ELF-1 (cell line): ENCODE results near the gene SMIM24.
A peak's percentile ranks its signal among the peaks of the same experiment; 100 is the strongest.

Experiments
- DNase-seq: peaks from one replicate; pipeline ENCODE4 v3.0.0-alpha.2; 2016; ENCODE audit warnings: low read depth, low spot score

Gene SMIM24

DNA sequence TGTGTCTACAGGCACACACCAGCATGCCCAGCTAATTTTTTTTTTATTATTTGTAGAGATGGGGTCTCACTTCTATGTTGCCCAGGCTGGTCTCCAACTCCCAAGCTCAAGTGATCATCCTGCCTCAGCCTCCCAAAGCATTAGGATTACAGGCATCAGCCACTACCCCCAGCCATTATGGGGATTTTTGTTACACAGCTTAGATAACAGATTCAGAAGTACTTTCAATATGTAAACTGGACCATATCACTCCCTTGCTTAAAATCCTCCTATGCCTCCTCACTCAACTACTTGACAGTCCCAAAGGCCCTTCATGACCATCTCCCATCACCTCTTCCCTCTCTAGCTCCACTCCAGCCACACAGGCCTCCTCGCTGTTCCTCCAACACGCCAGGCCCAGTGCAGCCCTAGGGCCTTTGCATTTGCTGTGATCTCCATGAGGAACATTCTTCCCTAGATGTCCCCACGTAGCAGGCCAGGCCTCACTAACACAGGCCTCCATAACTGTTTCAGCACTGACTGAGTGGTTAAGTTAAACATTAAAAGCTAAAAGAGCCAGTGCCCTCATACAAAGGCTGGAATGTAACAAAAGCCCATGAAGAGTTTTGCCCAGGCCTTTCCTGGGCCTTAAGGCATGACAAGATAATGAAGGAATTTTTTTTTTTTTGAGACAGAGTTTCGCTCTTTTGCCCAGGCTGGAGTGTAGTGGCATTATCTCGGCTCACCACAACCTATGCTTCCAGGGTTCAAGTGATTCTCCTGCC lies 17.6 kb upstream of the SMIM24 start:
- no peak for DNase-seq

GRCh38 chr19:3496392-3497273 lies 16.3 kb upstream of the SMIM24 start:
- DNase-seq: no peak

GRCh38 chr19:3494559-3494958 lies 14.2 kb upstream of the SMIM24 start:
- no peak for DNase-seq

- peak; percentile 65 for DNase-seq
These were observed 13.7 kb upstream of the SMIM24 start for GRCh38 chr19:3494051-3494450.

DNA sequence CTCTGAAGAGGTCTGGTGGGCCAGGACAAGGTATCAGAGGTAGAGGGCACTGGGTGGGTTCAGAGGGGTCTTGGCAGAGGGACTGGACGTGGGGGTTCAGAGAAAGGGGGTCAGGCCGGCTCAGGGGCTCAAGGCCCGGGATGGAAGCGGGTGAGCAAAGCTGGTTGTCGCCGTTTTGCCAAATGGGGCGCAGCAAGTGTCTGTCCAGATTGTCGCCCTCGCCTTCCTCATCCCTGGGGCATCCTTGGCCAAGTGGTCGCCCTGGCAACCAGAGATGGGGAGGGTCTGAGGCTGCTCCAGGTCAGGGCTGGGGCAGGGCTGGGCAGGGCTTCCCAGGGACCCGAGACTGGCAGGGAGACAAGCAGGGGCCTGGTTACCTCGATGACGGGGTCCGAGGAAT lies 13.3 kb upstream of the SMIM24 start:
- DNase-seq: no peak

GRCh38 chr19:3492919-3493318 lies 12.6 kb upstream of the SMIM24 start:
- DNase-seq: no peak

DNA sequence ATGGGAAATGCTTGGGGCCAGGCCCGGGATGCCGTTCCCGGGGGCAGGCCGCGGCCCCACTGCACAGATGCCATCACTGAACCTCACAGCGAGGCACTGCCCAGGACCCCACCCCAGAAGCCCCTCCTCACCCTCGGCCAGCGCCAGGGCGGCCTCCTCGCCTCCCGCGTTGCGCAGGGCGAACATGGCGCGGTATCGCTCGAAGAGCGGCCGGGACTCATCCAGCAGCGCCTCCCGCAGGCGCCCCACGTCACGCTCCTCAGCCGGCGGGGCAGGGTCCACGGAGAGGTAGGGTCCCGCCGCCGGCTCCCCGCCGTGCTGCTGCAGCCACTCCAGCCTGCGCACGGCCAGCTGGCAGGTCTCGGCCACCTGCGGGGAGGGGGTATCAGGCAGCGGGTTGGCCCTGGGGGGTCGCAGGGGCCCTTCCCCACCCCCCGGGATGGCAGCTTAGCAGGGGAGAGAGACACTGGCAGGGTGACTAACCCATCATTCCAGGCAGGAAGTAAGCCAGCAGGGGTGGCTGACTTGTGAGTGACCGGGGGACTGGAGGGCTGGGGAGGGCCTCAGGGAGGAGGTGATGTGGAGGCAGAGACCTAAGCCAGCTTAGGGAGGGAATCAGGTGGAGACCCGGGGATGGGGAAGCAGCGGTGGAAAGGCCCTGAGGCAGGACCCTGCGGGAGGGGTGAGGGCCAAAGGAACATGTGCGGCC lies 12.0 kb upstream of the SMIM24 start:
- DNase-seq: no peak

DNA sequence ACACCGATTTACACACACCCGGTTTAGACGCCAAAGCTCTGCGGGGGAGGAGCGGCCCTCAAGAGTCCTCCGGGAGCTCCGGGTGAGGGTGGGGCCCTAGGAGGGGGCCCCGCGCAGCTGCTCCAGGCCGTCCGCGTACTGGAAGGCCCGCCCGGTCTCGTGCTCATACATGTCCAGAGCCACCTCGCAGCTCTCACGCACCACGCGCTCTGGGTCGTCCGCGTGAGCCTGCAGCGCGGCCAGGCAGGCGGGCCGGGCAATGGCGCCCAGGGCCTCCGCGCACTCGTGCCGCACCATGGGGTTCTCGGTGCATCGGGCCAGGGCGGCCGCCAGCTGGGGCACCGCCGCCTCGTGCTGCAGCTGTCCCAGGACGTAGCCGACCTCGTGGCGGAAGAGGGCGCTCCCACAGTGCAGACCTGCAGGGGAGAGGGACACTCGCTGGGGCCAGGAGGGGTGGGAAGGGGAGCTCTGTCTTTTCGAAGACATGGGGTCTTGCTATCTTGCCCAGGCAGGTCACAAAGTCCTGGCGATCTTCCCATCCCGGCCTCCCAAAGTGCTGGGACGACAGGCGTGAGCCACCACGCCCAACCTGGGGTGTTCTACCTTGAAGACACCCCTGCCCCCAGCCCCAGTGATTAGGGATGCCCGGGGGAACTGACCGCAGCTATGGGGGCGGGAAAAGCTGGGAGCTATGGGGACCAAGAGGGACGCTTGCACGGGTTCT lies 11.2 kb upstream of the SMIM24 start:
- no peak for DNase-seq

DNA sequence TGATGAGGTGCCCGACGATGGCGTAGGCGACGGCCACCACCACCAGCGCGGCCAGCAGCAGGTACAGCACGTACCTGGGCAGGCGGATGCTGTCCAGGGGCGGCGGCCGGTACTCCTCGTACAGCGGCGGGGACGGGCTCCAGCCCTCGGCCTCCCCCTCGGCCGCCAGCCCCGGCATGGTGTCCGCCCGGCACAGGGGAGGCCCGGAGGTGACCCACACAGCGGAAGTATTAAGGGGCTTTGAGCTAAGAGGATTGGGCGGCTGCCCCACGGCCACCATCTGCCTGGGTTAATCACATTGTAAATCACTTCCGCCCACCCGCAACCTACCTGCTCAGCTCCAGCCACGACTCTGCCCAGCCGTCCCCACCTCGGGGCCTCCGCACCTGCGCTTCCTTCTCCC lies 2.9 kb upstream of the SMIM24 start, which contains the start of gene SMIM44:
Gene SMIM44 (minus strand): TSS at position 216 of the 403 bp plus-strand sequence. CDS start 38 bp downstream, at position 178.
- no peak for DNase-seq

GRCh38 chr19:3482507-3483225 lies 2.3 kb upstream of the SMIM24 start:
- DNase-seq: no peak

- no peak for DNase-seq
These were observed 1.1 kb upstream of the SMIM24 start for GRCh38 chr19:3481241-3482090.

DNA sequence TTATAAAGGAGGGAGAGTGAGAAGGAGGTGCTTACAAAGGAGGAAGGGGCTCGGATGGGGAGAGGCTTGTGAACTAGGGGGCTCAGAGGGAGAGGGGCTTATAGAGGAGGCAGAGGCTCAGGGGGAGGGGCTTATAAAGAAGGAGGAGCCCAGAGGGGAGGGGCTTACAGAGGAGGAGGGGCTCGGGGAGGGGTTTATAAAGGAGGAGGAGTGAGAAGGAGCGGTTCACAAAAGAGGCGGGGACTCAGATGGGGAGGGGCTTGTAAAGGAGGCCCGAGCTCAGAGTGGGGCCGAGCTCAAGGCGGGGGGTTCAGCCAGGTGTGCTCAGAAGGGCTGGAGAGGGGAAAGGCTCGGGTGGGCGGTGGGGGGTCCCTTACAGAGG lies 500 bp downstream of the SMIM24 start:
- no peak for DNase-seq

DNA sequence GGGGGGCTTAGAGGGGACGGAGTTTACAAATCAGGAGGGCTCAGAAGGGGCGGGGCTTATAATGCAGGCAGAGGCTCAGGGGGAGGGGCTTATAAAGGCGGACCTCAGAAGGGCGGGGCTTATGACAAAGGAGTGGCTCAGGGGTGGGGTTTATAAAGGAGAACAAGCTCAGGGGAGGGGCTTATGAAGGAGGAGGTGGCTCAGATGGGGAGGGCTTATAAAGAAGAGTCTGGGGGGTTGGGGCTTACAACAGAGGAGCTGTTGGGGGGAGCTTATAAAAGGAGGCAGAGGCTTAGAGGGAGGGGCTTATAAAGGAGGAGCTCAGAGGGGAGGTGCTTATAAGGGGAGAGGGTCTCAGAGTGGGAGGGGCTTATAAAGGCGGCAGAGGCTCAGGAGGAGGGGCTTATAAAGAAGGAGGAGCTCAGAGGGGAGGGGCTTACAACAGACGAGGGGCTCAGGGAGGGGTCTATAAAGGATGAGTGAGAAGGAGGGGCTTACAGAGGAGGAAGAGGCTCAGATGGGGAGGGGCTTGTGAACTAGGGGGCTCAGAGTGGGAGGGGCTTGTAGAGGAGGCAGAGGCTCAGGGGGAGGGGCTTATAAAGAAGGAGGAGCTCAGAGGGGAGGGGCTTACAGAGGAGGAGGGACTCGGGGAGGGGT lies 1.0 kb downstream of the SMIM24 start:
- peak; percentile 50 for DNase-seq

DNA sequence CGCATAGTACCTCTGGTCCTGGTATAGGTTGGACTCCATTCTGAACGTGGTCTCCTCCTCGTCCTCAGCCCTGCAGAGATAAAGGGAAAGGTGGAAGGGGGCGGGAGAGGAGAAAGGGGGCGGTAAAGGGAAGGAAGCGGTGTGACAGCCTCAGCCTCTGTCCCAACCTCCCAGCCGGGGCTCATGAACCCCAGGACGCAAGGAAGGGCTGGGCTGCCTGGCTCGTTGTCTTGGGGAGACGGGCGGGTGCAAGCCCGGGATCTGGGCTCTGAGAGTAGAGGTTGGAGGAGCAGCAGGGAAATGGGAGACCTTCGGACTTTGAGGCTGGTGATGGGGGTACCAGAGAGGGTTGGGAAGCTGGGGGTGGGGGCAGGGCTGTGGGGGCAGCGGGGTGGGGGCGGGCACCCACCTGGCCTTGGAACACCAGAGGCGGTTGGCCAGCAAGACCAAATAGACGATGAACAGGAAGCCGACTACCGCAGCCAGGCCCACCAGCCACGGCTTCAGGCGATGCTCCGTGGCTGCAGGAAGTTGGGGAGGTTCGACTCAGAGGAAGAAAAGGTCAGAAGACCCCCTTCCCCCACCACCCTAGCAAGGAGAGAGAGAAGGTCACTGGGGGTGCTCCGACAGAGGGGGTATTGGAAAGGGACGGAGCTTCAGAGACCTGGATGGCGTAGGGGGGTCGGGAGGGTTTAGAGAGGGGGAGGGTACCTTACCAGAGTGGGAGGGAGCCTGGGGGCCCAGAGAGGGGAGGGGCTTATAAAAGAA lies 1.7 kb downstream of the SMIM24 start:
- no peak for DNase-seq

DNA sequence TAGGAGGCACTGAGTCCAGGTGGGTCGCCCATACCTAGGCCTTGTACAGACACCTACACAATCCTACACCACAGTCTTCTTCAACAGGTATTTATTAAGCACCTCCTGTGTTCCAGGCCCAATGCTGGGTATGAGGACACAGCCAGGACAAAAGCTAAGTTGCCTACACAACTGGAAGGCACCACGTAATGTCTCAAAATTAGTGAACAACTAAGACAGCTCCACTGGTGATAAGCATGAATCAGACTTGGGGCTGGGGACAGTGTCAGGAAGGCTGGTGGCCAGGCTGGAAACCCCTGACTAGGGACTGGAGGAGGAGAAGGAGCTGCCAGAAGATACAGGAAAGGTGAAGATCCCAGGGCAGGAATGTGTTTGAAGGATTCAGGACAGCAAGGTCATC lies 2.4 kb downstream of the SMIM24 start:
- DNase-seq: no peak

DNA sequence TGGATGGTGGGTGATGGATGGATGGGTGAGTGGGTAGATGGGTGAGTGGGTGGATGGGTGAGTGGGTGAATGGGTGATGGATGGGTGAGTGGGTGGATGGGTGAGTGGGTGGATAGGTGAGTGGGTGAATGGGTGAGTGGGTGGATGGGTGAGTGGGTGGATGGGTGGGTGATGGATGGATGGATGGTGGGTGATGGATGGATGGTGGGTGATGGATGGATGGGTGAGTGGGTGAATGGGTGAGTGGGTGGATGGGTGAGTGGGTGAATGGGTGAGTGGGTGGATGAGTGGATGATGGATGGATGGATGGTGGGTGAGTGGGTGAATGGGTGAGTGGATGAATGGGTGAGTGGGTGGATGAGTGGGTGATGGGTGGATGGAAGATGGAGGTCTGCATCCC lies 2.8 kb downstream of the SMIM24 start:
- no peak for DNase-seq

- DNase-seq: no peak
These were observed 3.5 kb downstream of the SMIM24 start for GRCh38 chr19:3476830-3477229.

GRCh38 chr19:3475449-3475848 lies 4.9 kb downstream of the SMIM24 start:
- DNase-seq: no peak

DNA sequence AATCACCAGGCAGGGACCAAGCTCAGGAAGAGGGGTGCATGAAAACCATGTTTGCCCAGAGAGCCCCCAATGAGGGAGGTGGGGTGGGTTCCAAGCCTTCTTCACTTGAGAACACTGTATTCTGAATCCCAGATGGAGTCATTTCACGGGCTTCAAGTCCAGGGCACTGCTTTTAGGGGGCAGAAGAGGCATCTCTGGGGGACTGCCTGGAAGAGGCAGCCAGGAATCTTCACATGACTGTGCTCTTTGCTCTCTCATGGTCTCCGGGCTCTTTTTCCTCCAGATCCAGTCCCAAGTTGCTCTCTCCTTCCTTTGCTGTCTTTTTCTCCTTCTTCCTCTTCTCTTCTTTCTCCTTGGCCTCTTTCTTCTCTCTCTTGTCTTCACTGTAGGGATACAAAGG lies 5.7 kb downstream of the SMIM24 start:
- no peak for DNase-seq
